ENCODE measurements around the gene SHC2.
"Not testable (repeated sequence)": the region's sequence is repeated elsewhere in the genome, so short reads cannot be mapped to it uniquely, and the experiment has no call there.

The SHC2 gene

GRCh38 chr19:403221-404027, 57.4 kb downstream of the SHC2 start:
- DNase-seq (ENCODE audit: low spot score in 2 of 2) (no peak), ATAC-seq (no peak)
- Mint-ChIP-seq H3K4me1 (no peaks in the 10 kb centered on the region), H3K9me3 (no peaks in the 10 kb centered on the region), H3K27ac (no peak overlapping the region), H3K4me3 (no peak overlapping the region), H3K36me3 (no peaks in the 10 kb centered on the region)

- ATAC-seq (no peak), DNase-seq (ENCODE audit: low spot score in 2 of 2) (no peak)
- Mint-ChIP-seq H3K4me3 (no peak overlapping the region), H3K9me3 (no peaks in the 10 kb centered on the region), H3K4me1 (no peaks in the 10 kb centered on the region), H3K36me3 (no peaks in the 10 kb centered on the region), H3K27ac (no peak overlapping the region)
Observed at GRCh38 chr19:402786-403185, 58.0 kb downstream of the SHC2 start.

- Mint-ChIP-seq H3K9me3 (no peaks in the 10 kb centered on the region), H3K27ac (no peak overlapping the region), H3K4me3 (no peak overlapping the region), H3K4me1 (no peaks in the 10 kb centered on the region), H3K36me3 (no peaks in the 10 kb centered on the region)
- DNase-seq (ENCODE audit: low spot score in 2 of 2) (no peak), ATAC-seq (no peak)
Observed at GRCh38 chr19:401866-402511, 58.8 kb downstream of the SHC2 start.

GRCh38 chr19:400976-401865, 59.6 kb downstream of the SHC2 start:
- no peak for ATAC-seq
- no peaks in the 10 kb centered on the region for H3K4me1 Mint-ChIP-seq

GRCh38 chr19:399370-399769, 61.5 kb downstream of the SHC2 start:
- DNase-seq (ENCODE audit: low spot score in 2 of 2) (no peak), ATAC-seq (no peak)
- Mint-ChIP-seq H3K4me3 (no peak overlapping the region), H3K36me3 (peaks cover 16% of the 10 kb centered on the region), H3K4me1 (no peaks in the 10 kb centered on the region), H3K9me3 (peaks cover 6% of the 10 kb centered on the region), H3K27ac (no peak overlapping the region)

More at GRCh38 chr19:400976-401865, 59.6 kb downstream of the SHC2 start:
- Mint-ChIP-seq H3K36me3 (no peaks in the 10 kb centered on the region), H3K9me3 (no peaks in the 10 kb centered on the region), H3K27ac (no peak overlapping the region), H3K4me3 (no peak overlapping the region)
- DNase-seq (ENCODE audit: low spot score in 2 of 2): no peak

- Mint-ChIP-seq H3K9me3 (peaks cover 6% of the 10 kb centered on the region), H3K4me3 (no peak overlapping the region), H3K36me3 (peaks cover 16% of the 10 kb centered on the region), H3K4me1 (no peaks in the 10 kb centered on the region), H3K27ac (no peak overlapping the region)
- DNase-seq (ENCODE audit: low spot score in 2 of 2) (no peak), ATAC-seq (no peak)
Observed at GRCh38 chr19:398719-399118, 62.1 kb downstream of the SHC2 start.

- Mint-ChIP-seq H3K36me3 (peaks cover 22% of the 10 kb centered on the region), H3K27ac (no peak overlapping the region), H3K4me1 (peaks cover 5% of the 10 kb centered on the region), H3K4me3 (no peak overlapping the region), H3K9me3 (peaks cover 9% of the 10 kb centered on the region)
- no peak for ATAC-seq
- DNase-seq (ENCODE audit: low spot score in 2 of 2): no peak
Observed at GRCh38 chr19:397941-398706, 62.7 kb downstream of the SHC2 start.

- peaks cover 12% of the 10 kb centered on the region for H3K4me1 Mint-ChIP-seq
- no peak overlapping the region for H3K4me3 Mint-ChIP-seq
- DNase-seq (ENCODE audit: low spot score in 2 of 2): no peak
- no peak for ATAC-seq
- peaks cover 27% of the 10 kb centered on the region for H3K36me3 Mint-ChIP-seq
- peaks cover 12% of the 10 kb centered on the region for H3K9me3 Mint-ChIP-seq
- no peak overlapping the region for H3K27ac Mint-ChIP-seq
Observed at GRCh38 chr19:397321-397720, 63.5 kb downstream of the SHC2 start.

GRCh38 chr19:395467-395866, 65.4 kb downstream of the SHC2 start:
- peaks cover 27% of the 10 kb centered on the region for H3K36me3 Mint-ChIP-seq
- H3K4me1 Mint-ChIP-seq: peaks cover 17% of the 10 kb centered on the region
- no peak for ATAC-seq
- no peak for DNase-seq (ENCODE audit: low spot score in 2 of 2)
- no peak overlapping the region for H3K4me3 Mint-ChIP-seq
- H3K9me3 Mint-ChIP-seq: peaks cover 12% of the 10 kb centered on the region
- H3K27ac Mint-ChIP-seq: peak overlapping the region; percentile 66

- DNase-seq (ENCODE audit: low spot score in 2 of 2); H3K27ac Mint-ChIP-seq; ATAC-seq; H3K4me3 Mint-ChIP-seq: not testable (repeated sequence)
- Mint-ChIP-seq H3K36me3 (peaks cover 27% of the 10 kb centered on the region), H3K4me1 (peaks cover 17% of the 10 kb centered on the region), H3K9me3 (peaks cover 12% of the 10 kb centered on the region)
Observed at GRCh38 chr19:394857-395256, 66.0 kb downstream of the SHC2 start.

GRCh38 chr19:393560-393959, 67.3 kb downstream of the SHC2 start:
- Mint-ChIP-seq H3K27ac (peak overlapping the region; percentile 96), H3K4me1 (peaks cover 17% of the 10 kb centered on the region), H3K36me3 (peaks cover 27% of the 10 kb centered on the region), H3K4me3 (peak overlapping the region; percentile 31), H3K9me3 (peaks cover 12% of the 10 kb centered on the region)
- DNase-seq (ENCODE audit: low spot score in 2 of 2); ATAC-seq: not testable (repeated sequence)

GRCh38 chr19:392375-392970, 68.4 kb downstream of the SHC2 start:
- no peak for DNase-seq (ENCODE audit: low spot score in 2 of 2)
- H3K4me3 Mint-ChIP-seq: peak overlapping the region; percentile 31
- no peak for ATAC-seq
- H3K4me1 Mint-ChIP-seq: peaks cover 17% of the 10 kb centered on the region
- peaks cover 27% of the 10 kb centered on the region for H3K36me3 Mint-ChIP-seq
- peaks cover 12% of the 10 kb centered on the region for H3K9me3 Mint-ChIP-seq
- H3K27ac Mint-ChIP-seq: peak overlapping the region; percentile 96

GRCh38 chr19:391726-392374, 69.0 kb downstream of the SHC2 start:
- Mint-ChIP-seq H3K27ac (no peak overlapping the region), H3K36me3 (peaks cover 27% of the 10 kb centered on the region), H3K4me1 (peaks cover 17% of the 10 kb centered on the region), H3K9me3 (peaks cover 12% of the 10 kb centered on the region), H3K4me3 (no peak overlapping the region)
- no peak for DNase-seq (ENCODE audit: low spot score in 2 of 2)
- ATAC-seq: no peak

GRCh38 chr19:391207-391557, 69.7 kb downstream of the SHC2 start:
- ATAC-seq (no peak), DNase-seq (ENCODE audit: low spot score in 2 of 2) (no peak)
- Mint-ChIP-seq H3K4me1 (peaks cover 17% of the 10 kb centered on the region), H3K9me3 (peaks cover 12% of the 10 kb centered on the region), H3K4me3 (no peak overlapping the region), H3K36me3 (peaks cover 27% of the 10 kb centered on the region), H3K27ac (no peak overlapping the region)
